ENCODE data around the gene CHRNA4. TPM values are rescaled to one million over a fixed set of nuclear protein-coding genes. Genes with fewer than 3 reads are reported as not detected.

CHRNA4 gene
- polyA plus RNA-seq, 1 of the 3 experiments (the other 2 are of a cell fraction), result not detected

GRCh38 chr20:63318391-63319163 lies 42.6 kb downstream of the CHRNA4 start:
- 86% methylated on average over 13 of the region's 24 CpGs for WGBS (ENCODE audit: low lambda C conversion rate)

More at GRCh38 chr20:63318391-63319163, 42.6 kb downstream of the CHRNA4 start:
- Histone ChIP-seq H3K79me2 (ENCODE audit: insufficient read depth) (no peaks in the 10 kb centered on the region), H3K4me3 (ENCODE audit: low read depth in 2 of 2, low read length in 1 of 2) (no peak overlapping the region), H3K9me3 (no peaks in the 10 kb centered on the region), H4K20me1 (ENCODE audit: insufficient read depth) (no peaks in the 10 kb centered on the region), H3K9me2 (no peaks in the 10 kb centered on the region), H3F3A (replicated peaks; ENCODE audit: insufficient read depth) (no peaks in the 10 kb centered on the region), H3K4me1 (ENCODE audit: control insufficient read depth in 1 of 2, insufficient read depth in 2 of 2, low read depth in 1 of 2, low read length in 1 of 2) (no peaks in the 10 kb centered on the region), H3K27me3 (ENCODE audit: insufficient read depth) (no peaks in the 10 kb centered on the region; the same call in 1 of the 2 replicates), H2AFZ (ENCODE audit: low read depth) (no peak overlapping the region), H3K4me2 (no peak overlapping the region), H3K27ac (ENCODE audit: low read depth in 2 of 2, low read length in 1 of 2) (no peak overlapping the region), H3K9ac (no peak overlapping the region), H3K36me3 (replicated peaks in 1 of 2; ENCODE audit: control insufficient read depth in 1 of 2, insufficient read depth in 2 of 2, low read length in 1 of 2) (no peaks in the 10 kb centered on the region)
- ChIA-PET CTCF (interaction anchor here (0.6 to 6.4 kb wide), 4 partner anchors 9 to 63 kb away, joined by 3 to 53 read pairs (median 23); no protein-coding TSS in a partner anchor), POLR2A (no interaction called here)
- TF ChIP-seq, protein P1, sequence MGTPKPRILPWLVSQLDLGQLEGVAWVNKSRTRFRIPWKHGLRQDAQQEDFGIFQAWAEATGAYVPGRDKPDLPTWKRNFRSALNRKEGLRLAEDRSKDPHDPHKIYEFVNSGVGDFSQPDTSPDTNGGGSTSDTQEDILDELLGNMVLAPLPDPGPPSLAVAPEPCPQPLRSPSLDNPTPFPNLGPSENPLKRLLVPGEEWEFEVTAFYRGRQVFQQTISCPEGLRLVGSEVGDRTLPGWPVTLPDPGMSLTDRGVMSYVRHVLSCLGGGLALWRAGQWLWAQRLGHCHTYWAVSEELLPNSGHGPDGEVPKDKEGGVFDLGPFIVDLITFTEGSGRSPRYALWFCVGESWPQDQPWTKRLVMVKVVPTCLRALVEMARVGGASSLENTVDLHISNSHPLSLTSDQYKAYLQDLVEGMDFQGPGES (IDR thresholded peaks at IDR 0.05; ENCODE audit: low read depth, low read length), result no peak
- no peak for TF ChIP-seq YY1 (IDR thresholded peaks at IDR 0.05; ENCODE audit: low read depth)
- TF ChIP-seq JUND (IDR thresholded peaks at IDR 0.05), result no peak
- no peak for TF ChIP-seq POLR2AphosphoS5 (IDR thresholded peaks at IDR 0.05; ENCODE audit: low read depth, low read length)
- TF ChIP-seq, protein P2, sequence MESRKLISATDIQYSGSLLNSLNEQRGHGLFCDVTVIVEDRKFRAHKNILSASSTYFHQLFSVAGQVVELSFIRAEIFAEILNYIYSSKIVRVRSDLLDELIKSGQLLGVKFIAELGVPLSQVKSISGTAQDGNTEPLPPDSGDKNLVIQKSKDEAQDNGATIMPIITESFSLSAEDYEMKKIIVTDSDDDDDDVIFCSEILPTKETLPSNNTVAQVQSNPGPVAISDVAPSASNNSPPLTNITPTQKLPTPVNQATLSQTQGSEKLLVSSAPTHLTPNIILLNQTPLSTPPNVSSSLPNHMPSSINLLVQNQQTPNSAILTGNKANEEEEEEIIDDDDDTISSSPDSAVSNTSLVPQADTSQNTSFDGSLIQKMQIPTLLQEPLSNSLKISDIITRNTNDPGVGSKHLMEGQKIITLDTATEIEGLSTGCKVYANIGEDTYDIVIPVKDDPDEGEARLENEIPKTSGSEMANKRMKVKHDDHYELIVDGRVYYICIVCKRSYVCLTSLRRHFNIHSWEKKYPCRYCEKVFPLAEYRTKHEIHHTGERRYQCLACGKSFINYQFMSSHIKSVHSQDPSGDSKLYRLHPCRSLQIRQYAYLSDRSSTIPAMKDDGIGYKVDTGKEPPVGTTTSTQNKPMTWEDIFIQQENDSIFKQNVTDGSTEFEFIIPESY (IDR thresholded peaks at IDR 0.05; ENCODE audit: borderline replicate concordance, low read depth), result no peak
- no peak for TF ChIP-seq CHD2 (IDR thresholded peaks at IDR 0.05; ENCODE audit: low read length, partially characterized antibody)
- TF ChIP-seq GABPA (IDR thresholded peaks at IDR 0.05; ENCODE audit: low read depth), result no peak
- TF ChIP-seq MAX (IDR thresholded peaks at IDR 0.05; ENCODE audit: low read depth), result no peak
- TF ChIP-seq FOXJ3 (CRISPR knock-in tag; IDR thresholded peaks at IDR 0.05), result no peak
- no peak for TF ChIP-seq SMC3 (IDR thresholded peaks at IDR 0.05; ENCODE audit: low read depth, low read length)
- TF ChIP-seq, protein P3, sequence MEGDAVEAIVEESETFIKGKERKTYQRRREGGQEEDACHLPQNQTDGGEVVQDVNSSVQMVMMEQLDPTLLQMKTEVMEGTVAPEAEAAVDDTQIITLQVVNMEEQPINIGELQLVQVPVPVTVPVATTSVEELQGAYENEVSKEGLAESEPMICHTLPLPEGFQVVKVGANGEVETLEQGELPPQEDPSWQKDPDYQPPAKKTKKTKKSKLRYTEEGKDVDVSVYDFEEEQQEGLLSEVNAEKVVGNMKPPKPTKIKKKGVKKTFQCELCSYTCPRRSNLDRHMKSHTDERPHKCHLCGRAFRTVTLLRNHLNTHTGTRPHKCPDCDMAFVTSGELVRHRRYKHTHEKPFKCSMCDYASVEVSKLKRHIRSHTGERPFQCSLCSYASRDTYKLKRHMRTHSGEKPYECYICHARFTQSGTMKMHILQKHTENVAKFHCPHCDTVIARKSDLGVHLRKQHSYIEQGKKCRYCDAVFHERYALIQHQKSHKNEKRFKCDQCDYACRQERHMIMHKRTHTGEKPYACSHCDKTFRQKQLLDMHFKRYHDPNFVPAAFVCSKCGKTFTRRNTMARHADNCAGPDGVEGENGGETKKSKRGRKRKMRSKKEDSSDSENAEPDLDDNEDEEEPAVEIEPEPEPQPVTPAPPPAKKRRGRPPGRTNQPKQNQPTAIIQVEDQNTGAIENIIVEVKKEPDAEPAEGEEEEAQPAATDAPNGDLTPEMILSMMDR (IDR thresholded peaks at IDR 0.05), result no peak
- TF ChIP-seq REST (IDR thresholded peaks at IDR 0.05; ENCODE audit: low read depth, low read length), result no peak
- no peak for TF ChIP-seq MEF2A (IDR thresholded peaks at IDR 0.05; ENCODE audit: borderline replicate concordance, low read depth)
- no peak for TF ChIP-seq TCF12 (IDR thresholded peaks at IDR 0.05)
- no peak for TF ChIP-seq NFIC (IDR thresholded peaks at IDR 0.05; ENCODE audit: borderline replicate concordance)
- TF ChIP-seq MXI1 (IDR thresholded peaks at IDR 0.05; ENCODE audit: low read depth, low read length), result no peak
- no peak for TF ChIP-seq RXRA (IDR thresholded peaks at IDR 0.05; ENCODE audit: borderline replicate concordance, low read depth)
- no peak for TF ChIP-seq RCOR1 (IDR thresholded peaks at IDR 0.05; ENCODE audit: low read length)
- TF ChIP-seq FOSL2 (IDR thresholded peaks at IDR 0.05; ENCODE audit: borderline replicate concordance, low read depth), result no peak
- DNase-seq, result no peak

Data from SK-N-SH (cell line).